Measurements from ENCODE around the gene RNPEPL1. TPM values are rescaled to one million over a fixed set of nuclear protein-coding genes. Genes with fewer than 3 reads are reported as not detected.

RNPEPL1 gene
- total RNA-seq, 1 experiment from 2014 or later = 22.6 TPM

GRCh38 chr2:240626531-240627300, 58.4 kb downstream of the RNPEPL1 start:
- no TSS peak for BruUV-seq (replicated peaks)
- Mint-ChIP-seq H3K4me1 (ENCODE audit: low read depth, unreplicated experiment) (no peaks in the 10 kb centered on the region), H3K27ac (ENCODE audit: unreplicated experiment) (no peak overlapping the region), H3K4me3 (ENCODE audit: unreplicated experiment) (no peak overlapping the region), H3K9me3 (ENCODE audit: unreplicated experiment) (no peaks in the 10 kb centered on the region), H3K36me3 (ENCODE audit: insufficient read depth, unreplicated experiment) (peaks cover 10% of the 10 kb centered on the region), H3K27me3 (ENCODE audit: insufficient read depth, unreplicated experiment) (no peaks in the 10 kb centered on the region)
- ChIA-PET POLR2A (no interaction called here), CTCF (no interaction called here)
- intact Hi-C loops (cut with micrococcal nuclease; ENCODE audit: unreplicated experiment) = no loop called here
- Histone ChIP-seq H3K27me3 (replicated peaks; ENCODE audit: control insufficient read depth, insufficient read depth, low read length) (no peaks in the 10 kb centered on the region), H3K9me3 (no peaks in the 10 kb centered on the region), H3K4me3 (ENCODE audit: low read depth, low read length) (no peak overlapping the region), H3K36me3 (ENCODE audit: control insufficient read depth, insufficient read depth, low read length) (no peaks in the 10 kb centered on the region; the same call in none of the 2 replicates), H3K4me1 (no peaks in the 10 kb centered on the region)
- TF ChIP-seq, protein P1, sequence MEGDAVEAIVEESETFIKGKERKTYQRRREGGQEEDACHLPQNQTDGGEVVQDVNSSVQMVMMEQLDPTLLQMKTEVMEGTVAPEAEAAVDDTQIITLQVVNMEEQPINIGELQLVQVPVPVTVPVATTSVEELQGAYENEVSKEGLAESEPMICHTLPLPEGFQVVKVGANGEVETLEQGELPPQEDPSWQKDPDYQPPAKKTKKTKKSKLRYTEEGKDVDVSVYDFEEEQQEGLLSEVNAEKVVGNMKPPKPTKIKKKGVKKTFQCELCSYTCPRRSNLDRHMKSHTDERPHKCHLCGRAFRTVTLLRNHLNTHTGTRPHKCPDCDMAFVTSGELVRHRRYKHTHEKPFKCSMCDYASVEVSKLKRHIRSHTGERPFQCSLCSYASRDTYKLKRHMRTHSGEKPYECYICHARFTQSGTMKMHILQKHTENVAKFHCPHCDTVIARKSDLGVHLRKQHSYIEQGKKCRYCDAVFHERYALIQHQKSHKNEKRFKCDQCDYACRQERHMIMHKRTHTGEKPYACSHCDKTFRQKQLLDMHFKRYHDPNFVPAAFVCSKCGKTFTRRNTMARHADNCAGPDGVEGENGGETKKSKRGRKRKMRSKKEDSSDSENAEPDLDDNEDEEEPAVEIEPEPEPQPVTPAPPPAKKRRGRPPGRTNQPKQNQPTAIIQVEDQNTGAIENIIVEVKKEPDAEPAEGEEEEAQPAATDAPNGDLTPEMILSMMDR (IDR thresholded peaks at IDR 0.05; ENCODE audit: insufficient read depth in 1 of 2, low read depth in 1 of 2, low read length in 1 of 2, severe bottlenecking in 1 of 2, unreplicated experiment in 1 of 2) = no peak
- DNase-seq = peak in 1 of 2 experiments; percentile 30

GRCh38 chr2:240627736-240628506, 59.6 kb downstream of the RNPEPL1 start:
- BruUV-seq (replicated peaks) = no TSS peak
- ChIA-PET CTCF (interaction anchor here (0.6 kb wide), 1 partner anchor 10 kb away, joined by 4 read pairs; no protein-coding TSS in a partner anchor), POLR2A (no interaction called here)
- peaks cover 5% of the 10 kb centered on the region for H3K9me3 Mint-ChIP-seq (ENCODE audit: unreplicated experiment)
- Histone ChIP-seq H3K4me1 (no peaks in the 10 kb centered on the region), H3K9me3 (no peaks in the 10 kb centered on the region), H3K27me3 (replicated peaks; ENCODE audit: control insufficient read depth, insufficient read depth, low read length) (no peaks in the 10 kb centered on the region), H3K36me3 (ENCODE audit: control insufficient read depth, insufficient read depth, low read length) (no peaks in the 10 kb centered on the region; the same call in none of the 2 replicates), H3K4me3 (ENCODE audit: low read depth, low read length) (no peak overlapping the region)
- peak in 1 of 2 experiments; percentile 9 for DNase-seq
- intact Hi-C loops (cut with micrococcal nuclease; ENCODE audit: unreplicated experiment) = no loop called here
- no peaks in the 10 kb centered on the region for H3K4me1 Mint-ChIP-seq (ENCODE audit: low read depth, unreplicated experiment)
- peaks cover 11% of the 10 kb centered on the region for H3K36me3 Mint-ChIP-seq (ENCODE audit: insufficient read depth, unreplicated experiment)
- no peak overlapping the region for H3K27ac Mint-ChIP-seq (ENCODE audit: unreplicated experiment)
- H3K27me3 Mint-ChIP-seq (ENCODE audit: insufficient read depth, unreplicated experiment) = no peaks in the 10 kb centered on the region
- TF ChIP-seq, protein P1 (IDR thresholded peaks at IDR 0.05; ENCODE audit: insufficient read depth in 1 of 2, low read depth in 1 of 2, low read length in 1 of 2, severe bottlenecking in 1 of 2, unreplicated experiment in 1 of 2) = no peak
- no peak overlapping the region for H3K4me3 Mint-ChIP-seq (ENCODE audit: unreplicated experiment)

GRCh38 chr2:240628507-240628807, 60.2 kb downstream of the RNPEPL1 start:
- H3K27me3 ChIP-seq (replicated peaks; ENCODE audit: control insufficient read depth, insufficient read depth, low read length) = no peaks in the 10 kb centered on the region
- Mint-ChIP-seq H3K4me3 (ENCODE audit: unreplicated experiment) (no peak overlapping the region), H3K27me3 (ENCODE audit: insufficient read depth, unreplicated experiment) (no peaks in the 10 kb centered on the region), H3K27ac (ENCODE audit: unreplicated experiment) (no peak overlapping the region), H3K4me1 (ENCODE audit: low read depth, unreplicated experiment) (no peaks in the 10 kb centered on the region), H3K36me3 (ENCODE audit: insufficient read depth, unreplicated experiment) (peaks cover 6% of the 10 kb centered on the region), H3K9me3 (ENCODE audit: unreplicated experiment) (peaks cover 10% of the 10 kb centered on the region)
- H3K4me1 ChIP-seq = no peaks in the 10 kb centered on the region
- BruUV-seq (replicated peaks) = no TSS peak
- intact Hi-C loops (cut with micrococcal nuclease; ENCODE audit: unreplicated experiment) = no loop called here
- TF ChIP-seq, protein P1 (IDR thresholded peaks at IDR 0.05; ENCODE audit: insufficient read depth in 1 of 2, low read depth in 1 of 2, low read length in 1 of 2, severe bottlenecking in 1 of 2, unreplicated experiment in 1 of 2) = no peak
- no peak overlapping the region for H3K4me3 ChIP-seq (ENCODE audit: low read depth, low read length)
- POLR2A ChIA-PET = no interaction called here
- H3K36me3 ChIP-seq (ENCODE audit: control insufficient read depth, insufficient read depth, low read length) = no peaks in the 10 kb centered on the region; the same call in none of the 2 replicates
- CTCF ChIA-PET = no interaction called here
- no peaks in the 10 kb centered on the region for H3K9me3 ChIP-seq
- no peak for DNase-seq
